Lower leg skin (tissue), 3 donors: Measurements from ENCODE around the gene WASF3.

Source experiments
- POLR2A ChIP-seq, 2 donors: fragments of 450-650 bp; IDR thresholded peaks; one replicate each; pipeline ENCODE4 v1.6.1; 2016 to 2017; ENCODE audit warnings: antibody characterized with exemption in 2 of 2, mild to moderate bottlenecking in 1 of 2, moderate library complexity in 1 of 2
- TF ChIP-seq, protein P1 (sequence below), 3 donors: fragments of 450-650 bp; IDR thresholded peaks; one replicate each; pipeline ENCODE4 v1.5.1; 2016; ENCODE audit warnings: antibody characterized with exemption in 3 of 3, mild to moderate bottlenecking in 3 of 3, moderate library complexity in 2 of 3

DNA sequence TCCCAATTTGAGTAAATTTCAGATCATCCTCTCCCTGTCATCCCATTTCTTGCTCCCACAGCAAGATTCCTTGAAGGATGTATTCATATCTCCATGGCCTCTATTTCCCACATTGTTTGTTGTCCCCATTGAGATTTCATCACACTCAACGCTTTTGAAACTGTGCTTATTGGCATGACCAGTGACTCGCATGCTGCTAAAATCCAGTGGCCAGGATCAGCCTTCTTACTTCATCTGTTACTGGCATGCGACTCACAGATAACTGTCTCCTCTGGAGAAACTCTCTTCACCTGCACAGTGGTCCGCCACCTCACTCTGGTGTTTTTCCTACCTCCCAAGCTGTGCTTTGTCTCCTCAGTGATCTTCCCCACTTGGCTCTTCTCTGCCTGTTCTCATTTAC, 95.8 kb downstream of the WASF3 start:
- no peak for TF ChIP-seq POLR2A (IDR thresholded peaks at IDR 0.05)
- TF ChIP-seq, protein P1, sequence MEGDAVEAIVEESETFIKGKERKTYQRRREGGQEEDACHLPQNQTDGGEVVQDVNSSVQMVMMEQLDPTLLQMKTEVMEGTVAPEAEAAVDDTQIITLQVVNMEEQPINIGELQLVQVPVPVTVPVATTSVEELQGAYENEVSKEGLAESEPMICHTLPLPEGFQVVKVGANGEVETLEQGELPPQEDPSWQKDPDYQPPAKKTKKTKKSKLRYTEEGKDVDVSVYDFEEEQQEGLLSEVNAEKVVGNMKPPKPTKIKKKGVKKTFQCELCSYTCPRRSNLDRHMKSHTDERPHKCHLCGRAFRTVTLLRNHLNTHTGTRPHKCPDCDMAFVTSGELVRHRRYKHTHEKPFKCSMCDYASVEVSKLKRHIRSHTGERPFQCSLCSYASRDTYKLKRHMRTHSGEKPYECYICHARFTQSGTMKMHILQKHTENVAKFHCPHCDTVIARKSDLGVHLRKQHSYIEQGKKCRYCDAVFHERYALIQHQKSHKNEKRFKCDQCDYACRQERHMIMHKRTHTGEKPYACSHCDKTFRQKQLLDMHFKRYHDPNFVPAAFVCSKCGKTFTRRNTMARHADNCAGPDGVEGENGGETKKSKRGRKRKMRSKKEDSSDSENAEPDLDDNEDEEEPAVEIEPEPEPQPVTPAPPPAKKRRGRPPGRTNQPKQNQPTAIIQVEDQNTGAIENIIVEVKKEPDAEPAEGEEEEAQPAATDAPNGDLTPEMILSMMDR (IDR thresholded peaks at IDR 0.05), result no peak
